ENCODE measurements around the gene MPV17. TPM values are rescaled to one million over a fixed set of nuclear protein-coding genes. Genes with fewer than 3 reads are reported as not detected.
"Not testable (repeated sequence)": the region's sequence is repeated elsewhere in the genome, so short reads cannot be mapped to it uniquely, and the experiment has no call there.

MPV17 gene
- polyA plus RNA-seq, 1 donor (not counting 4 experiments of a cell fraction or from before 2014, with no cell fraction given): 125 TPM

- DNase-seq (ENCODE audit: low read depth, low spot score): no peak
- Histone ChIP-seq H3K4me1 (ENCODE audit: control insufficient read depth, extremely low read depth, insufficient read depth, low read length) (no peaks in the 10 kb centered on the region), H3K4me2 (ENCODE audit: control insufficient read depth, extremely low read depth, insufficient read depth, low read depth, low read length) (no peak overlapping the region), H3K36me3 (ENCODE audit: control insufficient read depth in 2 of 2, extremely low read depth in 1 of 2, insufficient read depth in 2 of 2, low read length in 2 of 2) (no peaks in the 10 kb centered on the region), H3K27me3 (ENCODE audit: control insufficient read depth, extremely low read depth, insufficient read depth, low read length) (peaks cover 16% of the 10 kb centered on the region), H3K9me3 (ENCODE audit: control insufficient read depth, low read depth, low read length) (no peaks in the 10 kb centered on the region), H3K27ac (ENCODE audit: control insufficient read depth, insufficient read depth, low read length) (no peak overlapping the region), H3K79me2 (ENCODE audit: control insufficient read depth, insufficient read depth, low read length) (no peaks in the 10 kb centered on the region), H3K9me1 (ENCODE audit: control insufficient read depth, extremely low read depth, insufficient read depth, low read length) (no peaks in the 10 kb centered on the region), H2AFZ (ENCODE audit: control insufficient read depth, low read length) (no peak overlapping the region), H3K4me3 (ENCODE audit: control insufficient read depth in 2 of 3, extremely low read depth in 1 of 3, insufficient read depth in 2 of 3, low read depth in 1 of 3, low read length in 3 of 3) (no peak overlapping the region), H3K9ac (ENCODE audit: control insufficient read depth, extremely low read depth, insufficient read depth, low read length) (no peak overlapping the region), H4K20me1 (ENCODE audit: control insufficient read depth, extremely low read depth, insufficient read depth, low read length) (no peaks in the 10 kb centered on the region)
- dilution Hi-C loops (cut with MboI; ENCODE audit: extremely low pct_ligation_motif_present, low sequenced_read_pairs): no loop called here
- no peak for TF ChIP-seq EZH2 (IDR thresholded peaks at IDR 0.05; ENCODE audit: low read length)
- TF ChIP-seq, protein P1, sequence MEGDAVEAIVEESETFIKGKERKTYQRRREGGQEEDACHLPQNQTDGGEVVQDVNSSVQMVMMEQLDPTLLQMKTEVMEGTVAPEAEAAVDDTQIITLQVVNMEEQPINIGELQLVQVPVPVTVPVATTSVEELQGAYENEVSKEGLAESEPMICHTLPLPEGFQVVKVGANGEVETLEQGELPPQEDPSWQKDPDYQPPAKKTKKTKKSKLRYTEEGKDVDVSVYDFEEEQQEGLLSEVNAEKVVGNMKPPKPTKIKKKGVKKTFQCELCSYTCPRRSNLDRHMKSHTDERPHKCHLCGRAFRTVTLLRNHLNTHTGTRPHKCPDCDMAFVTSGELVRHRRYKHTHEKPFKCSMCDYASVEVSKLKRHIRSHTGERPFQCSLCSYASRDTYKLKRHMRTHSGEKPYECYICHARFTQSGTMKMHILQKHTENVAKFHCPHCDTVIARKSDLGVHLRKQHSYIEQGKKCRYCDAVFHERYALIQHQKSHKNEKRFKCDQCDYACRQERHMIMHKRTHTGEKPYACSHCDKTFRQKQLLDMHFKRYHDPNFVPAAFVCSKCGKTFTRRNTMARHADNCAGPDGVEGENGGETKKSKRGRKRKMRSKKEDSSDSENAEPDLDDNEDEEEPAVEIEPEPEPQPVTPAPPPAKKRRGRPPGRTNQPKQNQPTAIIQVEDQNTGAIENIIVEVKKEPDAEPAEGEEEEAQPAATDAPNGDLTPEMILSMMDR (optimal IDR thresholded peaks at IDR 0.05 in 1 of 3, IDR thresholded peaks at IDR 0.05 in 1 of 3, conservative IDR thresholded peaks at IDR 0.05 in 1 of 3; ENCODE audit: extremely low read depth in 1 of 3, insufficient read depth in 2 of 3, low read length in 3 of 3): no peak
- FAIRE-seq: no peak
Measured at GRCh38 chr2:27270131-27270530, 52.8 kb downstream of the MPV17 start.

- FAIRE-seq; H3K9me1 ChIP-seq (ENCODE audit: control insufficient read depth, extremely low read depth, insufficient read depth, low read length); dilution Hi-C loops (cut with MboI; ENCODE audit: extremely low pct_ligation_motif_present, low sequenced_read_pairs); H3K9me3 ChIP-seq (ENCODE audit: control insufficient read depth, low read depth, low read length); H3K9ac ChIP-seq (ENCODE audit: control insufficient read depth, extremely low read depth, insufficient read depth, low read length); H2AFZ ChIP-seq (ENCODE audit: control insufficient read depth, low read length); H3K36me3 ChIP-seq (ENCODE audit: control insufficient read depth in 2 of 2, extremely low read depth in 1 of 2, insufficient read depth in 2 of 2, low read length in 2 of 2); H3K27ac ChIP-seq (ENCODE audit: control insufficient read depth, insufficient read depth, low read length); DNase-seq (ENCODE audit: low read depth, low spot score); H4K20me1 ChIP-seq (ENCODE audit: control insufficient read depth, extremely low read depth, insufficient read depth, low read length); H3K4me2 ChIP-seq (ENCODE audit: control insufficient read depth, extremely low read depth, insufficient read depth, low read depth, low read length); H3K4me1 ChIP-seq (ENCODE audit: control insufficient read depth, extremely low read depth, insufficient read depth, low read length); H3K79me2 ChIP-seq (ENCODE audit: control insufficient read depth, insufficient read depth, low read length); H3K4me3 ChIP-seq (ENCODE audit: control insufficient read depth in 2 of 3, extremely low read depth in 1 of 3, insufficient read depth in 2 of 3, low read depth in 1 of 3, low read length in 3 of 3): not testable (repeated sequence)
- H3K27me3 ChIP-seq (ENCODE audit: control insufficient read depth, extremely low read depth, insufficient read depth, low read length): peaks cover 33% of the 10 kb centered on the region
Measured at GRCh38 chr2:27268296-27268695, 54.6 kb downstream of the MPV17 start.

- H3K27me3 ChIP-seq (ENCODE audit: control insufficient read depth, extremely low read depth, insufficient read depth, low read length): peaks cover 61% of the 10 kb centered on the region
- H3K36me3 ChIP-seq (ENCODE audit: control insufficient read depth in 2 of 2, extremely low read depth in 1 of 2, insufficient read depth in 2 of 2, low read length in 2 of 2): no peaks in the 10 kb centered on the region
- no peaks in the 10 kb centered on the region for H3K79me2 ChIP-seq (ENCODE audit: control insufficient read depth, insufficient read depth, low read length)
- FAIRE-seq (no peak), DNase-seq (ENCODE audit: low read depth, low spot score) (no peak)
- no peak overlapping the region for H3K9ac ChIP-seq (ENCODE audit: control insufficient read depth, extremely low read depth, insufficient read depth, low read length)
- no peak for TF ChIP-seq EZH2 (IDR thresholded peaks at IDR 0.05; ENCODE audit: low read length)
- TF ChIP-seq, protein P1 (optimal IDR thresholded peaks at IDR 0.05 in 1 of 3, IDR thresholded peaks at IDR 0.05 in 1 of 3, conservative IDR thresholded peaks at IDR 0.05 in 1 of 3; ENCODE audit: extremely low read depth in 1 of 3, insufficient read depth in 2 of 3, low read length in 3 of 3): no peak
- H2AFZ ChIP-seq (ENCODE audit: control insufficient read depth, low read length): no peak overlapping the region
- H3K4me2 ChIP-seq (ENCODE audit: control insufficient read depth, extremely low read depth, insufficient read depth, low read depth, low read length): no peak overlapping the region
- no peaks in the 10 kb centered on the region for H3K9me3 ChIP-seq (ENCODE audit: control insufficient read depth, low read depth, low read length)
- peaks cover 2% of the 10 kb centered on the region for H4K20me1 ChIP-seq (ENCODE audit: control insufficient read depth, extremely low read depth, insufficient read depth, low read length)
- no peak overlapping the region for H3K27ac ChIP-seq (ENCODE audit: control insufficient read depth, insufficient read depth, low read length)
- H3K9me1 ChIP-seq (ENCODE audit: control insufficient read depth, extremely low read depth, insufficient read depth, low read length): no peaks in the 10 kb centered on the region
- peaks cover 14% of the 10 kb centered on the region for H3K4me1 ChIP-seq (ENCODE audit: control insufficient read depth, extremely low read depth, insufficient read depth, low read length)
- dilution Hi-C loops (cut with MboI; ENCODE audit: extremely low pct_ligation_motif_present, low sequenced_read_pairs): no loop called here
- no peak overlapping the region for H3K4me3 ChIP-seq (ENCODE audit: control insufficient read depth in 2 of 3, extremely low read depth in 1 of 3, insufficient read depth in 2 of 3, low read depth in 1 of 3, low read length in 3 of 3)
Measured at GRCh38 chr2:27265536-27265870, 57.4 kb downstream of the MPV17 start.
